ENCODE data around the gene MLLT3. TPM values are rescaled to one million over a fixed set of nuclear protein-coding genes. Genes with fewer than 3 reads are reported as not detected.

The MLLT3 gene
- total RNA-seq, 1 experiment from 2014 or later: 24.4 TPM

GRCh38 chr9:20406344-20406743, 216.0 kb downstream of the MLLT3 start:
- no peak overlapping the region for H3K4me3 Mint-ChIP-seq (ENCODE audit: unreplicated experiment)
- no peak overlapping the region for H3K27ac Mint-ChIP-seq (ENCODE audit: unreplicated experiment)
- POLR2A ChIA-PET: no interaction called here
- DNase-seq: no peak
- Histone ChIP-seq H3K36me3 (ENCODE audit: control insufficient read depth, insufficient read depth, low read length) (no peaks in the 10 kb centered on the region), H3K27me3 (replicated peaks; ENCODE audit: control insufficient read depth, insufficient read depth, low read length) (no peaks in the 10 kb centered on the region), H3K4me1 (peaks cover 21% of the 10 kb centered on the region), H3K9me3 (no peaks in the 10 kb centered on the region), H3K4me3 (ENCODE audit: low read depth, low read length) (no peak overlapping the region)
- H3K36me3 Mint-ChIP-seq (ENCODE audit: insufficient read depth, unreplicated experiment): peaks cover 16% of the 10 kb centered on the region
- H3K27me3 Mint-ChIP-seq (ENCODE audit: insufficient read depth, unreplicated experiment): no peaks in the 10 kb centered on the region
- CTCF ChIA-PET: no interaction called here
- TF ChIP-seq, protein P1, sequence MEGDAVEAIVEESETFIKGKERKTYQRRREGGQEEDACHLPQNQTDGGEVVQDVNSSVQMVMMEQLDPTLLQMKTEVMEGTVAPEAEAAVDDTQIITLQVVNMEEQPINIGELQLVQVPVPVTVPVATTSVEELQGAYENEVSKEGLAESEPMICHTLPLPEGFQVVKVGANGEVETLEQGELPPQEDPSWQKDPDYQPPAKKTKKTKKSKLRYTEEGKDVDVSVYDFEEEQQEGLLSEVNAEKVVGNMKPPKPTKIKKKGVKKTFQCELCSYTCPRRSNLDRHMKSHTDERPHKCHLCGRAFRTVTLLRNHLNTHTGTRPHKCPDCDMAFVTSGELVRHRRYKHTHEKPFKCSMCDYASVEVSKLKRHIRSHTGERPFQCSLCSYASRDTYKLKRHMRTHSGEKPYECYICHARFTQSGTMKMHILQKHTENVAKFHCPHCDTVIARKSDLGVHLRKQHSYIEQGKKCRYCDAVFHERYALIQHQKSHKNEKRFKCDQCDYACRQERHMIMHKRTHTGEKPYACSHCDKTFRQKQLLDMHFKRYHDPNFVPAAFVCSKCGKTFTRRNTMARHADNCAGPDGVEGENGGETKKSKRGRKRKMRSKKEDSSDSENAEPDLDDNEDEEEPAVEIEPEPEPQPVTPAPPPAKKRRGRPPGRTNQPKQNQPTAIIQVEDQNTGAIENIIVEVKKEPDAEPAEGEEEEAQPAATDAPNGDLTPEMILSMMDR (IDR thresholded peaks at IDR 0.05; ENCODE audit: insufficient read depth in 1 of 2, low read depth in 1 of 2, low read length in 1 of 2, severe bottlenecking in 1 of 2, unreplicated experiment in 1 of 2): no peak
- intact Hi-C loops (cut with micrococcal nuclease; ENCODE audit: unreplicated experiment): loop anchor here (2.0 kb wide), 1 partner anchor 480 kb away; no protein-coding TSS in a partner anchor
- BruUV-seq (replicated peaks): no TSS peak
- no peaks in the 10 kb centered on the region for H3K9me3 Mint-ChIP-seq (ENCODE audit: unreplicated experiment)
- H3K4me1 Mint-ChIP-seq (ENCODE audit: low read depth, unreplicated experiment): peaks cover 8% of the 10 kb centered on the region

- POLR2A ChIA-PET: no interaction called here
Measured at GRCh38 chr9:20405616-20406015, 216.7 kb downstream of the MLLT3 start.

DNA sequence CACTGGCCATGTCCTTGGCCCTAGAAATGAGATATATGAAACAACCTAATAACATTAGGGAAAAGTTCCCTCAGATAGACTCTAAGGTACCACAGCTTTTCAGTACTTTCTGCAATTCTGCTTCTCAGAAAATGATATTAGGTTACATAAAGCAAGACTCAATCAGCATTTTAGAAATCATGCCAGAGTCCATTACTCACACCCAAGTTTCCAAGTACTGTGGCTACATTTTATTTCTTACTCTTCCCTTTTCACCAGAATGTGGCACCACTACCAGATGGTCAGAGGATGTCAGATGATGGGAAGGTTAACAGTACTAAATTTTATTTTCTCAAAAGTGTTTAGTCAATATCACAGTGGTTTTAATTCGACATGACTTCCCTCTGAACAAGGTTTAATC, 217.2 kb downstream of the MLLT3 start:
- Mint-ChIP-seq H3K9me3 (ENCODE audit: unreplicated experiment) (no peaks in the 10 kb centered on the region), H3K27me3 (ENCODE audit: insufficient read depth, unreplicated experiment) (no peaks in the 10 kb centered on the region), H3K36me3 (ENCODE audit: insufficient read depth, unreplicated experiment) (peaks cover 16% of the 10 kb centered on the region), H3K27ac (ENCODE audit: unreplicated experiment) (no peak overlapping the region), H3K4me1 (ENCODE audit: low read depth, unreplicated experiment) (peaks cover 8% of the 10 kb centered on the region), H3K4me3 (ENCODE audit: unreplicated experiment) (no peak overlapping the region)
- intact Hi-C loops (cut with micrococcal nuclease; ENCODE audit: unreplicated experiment): no loop called here
- BruUV-seq (replicated peaks): no TSS peak
- H3K27me3 ChIP-seq (replicated peaks; ENCODE audit: control insufficient read depth, insufficient read depth, low read length): no peaks in the 10 kb centered on the region
- H3K9me3 ChIP-seq: no peaks in the 10 kb centered on the region
- H3K36me3 ChIP-seq (ENCODE audit: control insufficient read depth, insufficient read depth, low read length): no peaks in the 10 kb centered on the region
- H3K4me3 ChIP-seq (ENCODE audit: low read depth, low read length): no peak overlapping the region
- TF ChIP-seq, protein P1 (IDR thresholded peaks at IDR 0.05; ENCODE audit: insufficient read depth in 1 of 2, low read depth in 1 of 2, low read length in 1 of 2, severe bottlenecking in 1 of 2, unreplicated experiment in 1 of 2): no peak
- ChIA-PET POLR2A (no interaction called here), CTCF (no interaction called here)
- H3K4me1 ChIP-seq: peaks cover 21% of the 10 kb centered on the region
- no peak for DNase-seq

More at GRCh38 chr9:20405616-20406015, 216.7 kb downstream of the MLLT3 start:
- Mint-ChIP-seq H3K9me3 (ENCODE audit: unreplicated experiment) (no peaks in the 10 kb centered on the region), H3K4me1 (ENCODE audit: low read depth, unreplicated experiment) (peaks cover 8% of the 10 kb centered on the region), H3K36me3 (ENCODE audit: insufficient read depth, unreplicated experiment) (peaks cover 16% of the 10 kb centered on the region), H3K27ac (ENCODE audit: unreplicated experiment) (no peak overlapping the region), H3K4me3 (ENCODE audit: unreplicated experiment) (no peak overlapping the region), H3K27me3 (ENCODE audit: insufficient read depth, unreplicated experiment) (no peaks in the 10 kb centered on the region)
- no peaks in the 10 kb centered on the region for H3K9me3 ChIP-seq
- no peak overlapping the region for H3K4me3 ChIP-seq (ENCODE audit: low read depth, low read length)
- intact Hi-C loops (cut with micrococcal nuclease; ENCODE audit: unreplicated experiment): loop anchor here (2.0 kb wide), 1 partner anchor 479 kb away; no protein-coding TSS in a partner anchor
- peaks cover 21% of the 10 kb centered on the region for H3K4me1 ChIP-seq
- no peaks in the 10 kb centered on the region for H3K27me3 ChIP-seq (replicated peaks; ENCODE audit: control insufficient read depth, insufficient read depth, low read length)
- TF ChIP-seq, protein P1 (IDR thresholded peaks at IDR 0.05; ENCODE audit: insufficient read depth in 1 of 2, low read depth in 1 of 2, low read length in 1 of 2, severe bottlenecking in 1 of 2, unreplicated experiment in 1 of 2): no peak
- no peaks in the 10 kb centered on the region for H3K36me3 ChIP-seq (ENCODE audit: control insufficient read depth, insufficient read depth, low read length)
- DNase-seq: no peak
- no TSS peak for BruUV-seq (replicated peaks)
- CTCF ChIA-PET: no interaction called here

Measured in Caco-2 (cell line).